Fibroblast of lung (primary cell): ENCODE results near the gene CADPS.

Experiments used
- CTCF ChIP-seq, 2 donors: IDR thresholded peaks in 1 of 2; conservative IDR thresholded peaks in 1 of 2; 1 replicate in 1 of 2; 2 replicates in 1 of 2; pipeline ENCODE4 v1.5.1; 2011 to 2012; ENCODE audit warnings: low read length in 2 of 2, control low read depth in 1 of 2, inconsistent platforms in 1 of 2, low read depth in 1 of 2, mild to moderate bottlenecking in 1 of 2
- EZH2 ChIP-seq: IDR thresholded peaks from 2 replicates; pipeline ENCODE4 v1.5.1; 2012; ENCODE audit warnings: low read length, control low read depth, mild to moderate bottlenecking; ENCODE audit errors: missing control alignments

GRCh38 chr3:62655691-62656063 lies 219.5 kb downstream of the CADPS start:
- no peak for TF ChIP-seq CTCF (conservative IDR thresholded peaks at IDR 0.05 in 1 of 2, IDR thresholded peaks at IDR 0.05 in 1 of 2; ENCODE audit: low read depth in 1 of 2, low read length in 2 of 2)
- no peak for TF ChIP-seq EZH2
